HG02970 (cell line): ENCODE results near the gene PDE3B.
"Not testable (repeated sequence)": the region's sequence is repeated elsewhere in the genome, so short reads cannot be mapped to it uniquely, and the experiment has no call there.

ENCODE experiments used
- ATAC-seq: cut with Tn5 transposase; IDR thresholded peaks from one replicate; pipeline ENCODE4 v1.9.1; 2021; ENCODE audit warnings: mild to moderate bottlenecking, moderate library complexity, moderate number of reproducible peaks; ENCODE audit not compliant: unreplicated experiment, low FRiP score

Gene PDE3B

GRCh38 chr11:14643697-14644225, at the start of gene PDE3B:
TSS of gene PDE3B (plus strand) at chr11:14643804. CDS start at chr11:14644076, 272 bp downstream.
- peak; percentile 58 for ATAC-seq

GRCh38 chr11:14595261-14595660, 48.3 kb upstream of the PDE3B start:
- ATAC-seq: not testable (repeated sequence)

GRCh38 chr11:14607713-14608112, 35.9 kb upstream of the PDE3B start:
- ATAC-seq: no peak

- ATAC-seq: no peak
These were observed 33.7 kb upstream of the PDE3B start for GRCh38 chr11:14609902-14610301.

GRCh38 chr11:14611939-14612338, 31.7 kb upstream of the PDE3B start:
- ATAC-seq: no peak

DNA sequence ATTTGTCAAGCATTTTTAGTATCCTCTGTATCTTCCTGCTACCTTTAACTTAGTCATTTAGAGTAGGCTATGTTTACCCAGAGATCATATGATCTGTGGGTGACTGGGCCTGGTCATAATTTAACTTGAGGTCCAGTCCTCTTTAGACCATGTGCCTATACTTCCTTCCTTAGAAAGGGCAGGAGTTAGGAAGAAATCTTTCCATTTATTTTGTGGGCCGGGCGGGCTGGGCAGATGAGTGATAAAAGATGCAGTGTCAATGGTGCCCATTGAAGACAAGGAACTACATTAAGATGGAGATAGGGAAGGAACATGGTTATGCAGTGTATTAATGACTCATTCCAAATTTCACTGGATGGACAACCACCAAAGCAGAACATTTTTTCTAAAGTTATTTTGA, 30.9 kb upstream of the PDE3B start:
- ATAC-seq: no peak

- ATAC-seq: no peak
These were observed 29.4 kb upstream of the PDE3B start for GRCh38 chr11:14614091-14614622.

DNA sequence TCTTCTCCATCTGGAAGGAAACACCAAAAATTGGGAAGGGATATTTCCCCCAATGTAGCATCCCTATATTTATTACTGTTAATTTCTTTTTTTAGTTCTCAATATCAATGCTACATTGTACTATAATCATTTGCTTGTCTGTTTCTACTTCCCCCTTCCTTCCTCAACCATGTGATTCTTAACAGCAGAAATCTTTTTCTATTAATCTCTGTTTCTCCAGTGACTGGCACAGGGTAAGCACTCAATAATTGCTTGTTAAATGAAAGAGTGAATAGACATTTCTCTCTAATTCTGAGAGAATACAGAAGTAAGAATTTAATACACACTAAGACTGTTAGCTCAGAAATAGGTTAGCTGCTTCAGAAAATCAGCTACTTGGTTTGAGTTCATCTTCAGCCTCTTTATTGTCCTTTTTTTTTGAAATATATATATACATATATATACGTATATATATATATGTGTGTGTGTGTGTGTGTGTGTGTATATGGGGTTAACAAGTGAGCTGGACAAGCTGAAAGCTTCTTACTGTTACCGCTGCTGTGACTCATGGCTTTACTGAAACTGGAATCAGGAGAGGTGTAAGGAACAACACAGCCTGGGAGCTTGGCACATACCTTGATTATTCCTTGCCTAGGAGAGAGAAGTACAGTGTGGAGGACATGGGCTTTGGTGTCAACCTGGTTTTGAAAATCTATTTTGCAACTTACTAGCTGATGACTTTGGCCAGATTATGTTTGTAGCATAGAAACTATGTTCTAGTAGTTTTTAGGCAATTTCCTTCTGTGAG, 26.2 kb upstream of the PDE3B start:
- no peak for ATAC-seq

DNA sequence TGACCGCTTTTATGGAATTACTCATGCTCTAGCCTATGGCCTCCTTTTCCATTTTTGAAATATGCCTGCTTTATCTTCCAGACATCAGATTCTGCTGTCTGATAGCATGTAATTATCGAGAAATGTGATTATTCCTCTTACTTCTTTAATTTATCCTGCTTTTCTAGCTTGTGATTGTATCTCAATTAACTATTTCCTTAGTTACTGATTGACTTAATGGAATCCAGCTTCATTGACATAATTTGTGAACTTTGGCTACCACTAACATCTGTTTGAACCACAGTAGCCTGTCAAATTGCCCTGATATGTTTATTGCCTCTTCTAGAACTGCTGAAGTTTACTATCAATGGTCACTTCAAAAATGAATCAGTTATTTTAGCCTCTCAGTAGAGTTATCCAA, 25.5 kb upstream of the PDE3B start:
- ATAC-seq: no peak

DNA sequence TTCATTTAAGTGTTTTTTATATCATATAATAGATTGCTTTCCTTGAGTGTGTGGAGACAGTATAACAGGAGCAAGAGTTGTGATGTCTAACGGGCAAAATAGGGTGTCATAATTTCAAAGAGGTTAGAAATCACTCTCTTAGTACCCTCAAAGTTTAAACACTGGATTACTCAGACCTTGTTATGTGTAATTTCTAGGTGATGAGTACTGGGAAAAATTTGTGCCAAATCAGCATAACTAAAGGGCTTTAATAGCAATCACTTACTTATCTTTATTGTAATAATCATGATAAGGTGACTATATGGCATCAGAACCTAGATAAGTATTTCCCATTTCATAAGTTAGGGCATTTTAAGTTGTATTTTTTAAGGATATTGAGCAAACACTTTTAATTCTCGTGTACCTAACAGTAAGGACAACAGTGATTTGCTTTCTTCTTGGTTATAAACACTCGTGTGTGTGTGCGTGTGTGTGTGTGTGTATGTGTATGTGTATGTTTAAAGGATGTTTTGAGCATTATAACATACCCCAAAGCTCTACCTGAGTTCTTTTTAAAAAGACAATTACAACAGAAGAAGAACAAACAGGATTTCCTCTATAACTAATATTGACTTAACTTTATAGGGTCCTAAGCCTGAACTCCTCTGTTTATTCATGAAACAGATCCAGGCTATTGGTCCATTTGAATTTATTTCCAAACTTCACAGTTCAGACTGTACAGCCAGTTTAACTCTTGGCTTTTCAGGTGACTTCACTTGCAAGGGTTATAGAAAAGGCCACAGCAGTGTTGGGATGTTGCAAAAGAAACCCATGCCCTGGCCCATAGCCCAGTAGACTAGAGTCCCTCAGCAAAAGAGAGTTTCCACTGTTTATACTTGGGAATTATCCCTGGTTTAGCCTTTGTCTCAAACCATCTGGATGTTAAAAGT, 23.7 kb upstream of the PDE3B start:
- ATAC-seq: no peak

GRCh38 chr11:14622223-14622954, 21.2 kb upstream of the PDE3B start:
- ATAC-seq: no peak

- no peak for ATAC-seq
These were observed 20.6 kb upstream of the PDE3B start for GRCh38 chr11:14623036-14623435.

DNA sequence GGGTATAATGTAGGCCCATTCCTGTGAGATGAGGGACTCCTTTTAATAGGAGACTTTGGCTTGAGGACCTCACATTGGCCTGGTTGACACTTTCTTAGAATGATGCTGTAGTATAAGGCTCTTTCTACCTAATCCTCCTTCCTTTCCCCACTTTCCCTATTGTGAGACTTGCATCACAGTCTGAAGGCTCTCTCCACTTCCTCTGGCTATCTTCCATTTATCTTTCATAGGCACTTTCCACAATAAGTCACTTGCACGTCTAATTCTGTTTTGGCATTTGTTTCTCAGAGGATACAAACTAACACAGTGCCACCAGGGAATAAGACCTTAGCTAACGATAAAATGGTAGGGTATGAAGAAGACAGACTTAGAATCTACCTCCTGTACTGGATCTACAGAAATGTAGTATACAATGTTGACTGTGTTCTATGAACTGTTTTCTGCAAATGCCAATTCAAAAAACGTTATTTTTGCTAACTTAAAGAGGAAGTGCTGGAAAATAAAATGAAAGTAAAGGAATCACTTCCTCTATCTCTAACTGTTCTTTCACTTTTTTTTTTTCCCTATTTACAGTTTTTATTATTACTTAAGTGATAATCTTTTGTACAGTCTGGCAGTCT, 17.9 kb upstream of the PDE3B start:
- no peak for ATAC-seq

- no peak for ATAC-seq
These were observed 17.0 kb upstream of the PDE3B start for GRCh38 chr11:14626650-14627049.

- ATAC-seq: not testable (repeated sequence)
These were observed 9.9 kb upstream of the PDE3B start for GRCh38 chr11:14633506-14634224.

- no peak for ATAC-seq
These were observed 8.8 kb upstream of the PDE3B start for GRCh38 chr11:14634813-14635212.

DNA sequence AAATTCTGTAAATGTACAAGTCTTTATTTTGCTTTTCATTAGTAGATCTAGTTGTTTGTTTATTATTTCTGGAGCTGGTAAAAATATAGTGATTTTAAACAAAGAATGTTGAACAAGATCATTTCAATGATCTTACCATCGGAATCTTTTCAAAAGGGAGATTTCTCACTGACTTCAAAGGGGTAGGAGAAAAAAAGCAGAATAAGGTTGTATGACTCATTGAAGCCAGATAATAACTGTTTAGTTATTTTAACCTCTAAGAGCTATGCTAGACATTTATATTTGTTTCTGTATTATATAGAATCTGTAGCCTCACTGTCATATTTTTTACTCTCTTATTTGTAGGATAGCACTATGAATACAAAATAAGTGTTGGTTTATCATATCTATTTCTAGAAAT, 8.1 kb upstream of the PDE3B start:
- no peak for ATAC-seq

DNA sequence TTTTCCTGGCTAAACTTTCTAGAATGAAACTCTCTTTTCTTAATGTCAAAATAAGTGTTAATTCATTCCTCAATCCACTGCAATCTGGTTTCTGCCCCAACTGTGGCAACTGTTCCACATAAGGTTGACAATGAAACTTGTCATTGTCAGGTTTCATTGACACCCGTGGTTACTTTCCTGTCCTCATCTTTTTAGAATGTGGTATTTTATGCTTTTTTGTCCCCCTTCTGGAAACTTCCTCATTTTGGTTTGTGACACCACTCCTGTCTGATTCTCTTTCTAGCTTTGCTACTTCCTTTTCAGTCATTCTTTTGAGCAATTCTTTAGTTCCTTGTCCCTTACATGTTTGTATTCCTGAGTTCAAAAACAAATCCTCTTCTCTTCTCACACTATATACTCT, 7.5 kb upstream of the PDE3B start:
- ATAC-seq: no peak

DNA sequence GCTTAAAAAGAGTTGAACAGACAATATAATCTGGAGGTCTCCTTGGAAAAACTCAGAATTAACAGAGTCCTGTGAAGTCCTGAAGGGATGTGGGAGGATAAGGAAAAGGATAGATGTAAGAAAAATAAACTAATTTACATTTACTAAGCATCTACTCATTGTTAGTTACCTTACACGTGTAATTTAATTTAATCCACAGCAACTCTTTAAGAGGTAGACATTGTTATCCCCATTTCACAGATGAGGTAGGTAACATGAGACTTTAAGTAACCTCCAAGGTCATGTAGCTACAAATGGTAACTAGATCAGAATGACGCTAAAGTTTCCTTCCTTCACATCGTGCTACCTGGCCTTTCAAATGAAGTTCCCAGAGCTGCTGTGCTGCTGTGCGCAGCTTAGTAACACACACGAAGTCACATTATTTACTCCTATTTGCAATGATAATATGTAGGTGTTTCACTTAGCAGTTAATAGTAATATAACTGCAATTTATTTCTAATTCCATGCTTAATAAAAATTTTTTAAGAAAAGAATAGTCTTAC, 5.7 kb upstream of the PDE3B start:
- no peak for ATAC-seq
